Testis (tissue), 3 donors: ENCODE measurements around the gene RHOT1. TPM values are rescaled to one million over a fixed set of nuclear protein-coding genes. Genes with fewer than 3 reads are reported as not detected.
A peak's percentile ranks its signal among the peaks of the same experiment; 100 is the strongest.
"Not testable (repeated sequence)": the region's sequence is repeated elsewhere in the genome, so short reads cannot be mapped to it uniquely, and the experiment has no call there.

Experiments
- DNase-seq: peaks from one replicate; pipeline ENCODE4 v3.0.0-alpha.2; 2019
- H3K27ac ChIP-seq, 2 donors: fragments of 200-600 bp; sonication (generic); one replicate each; pipeline ENCODE4 v1.5.1; 2019
- H3K27me3 ChIP-seq: fragments of 200-600 bp; sonication (generic); one replicate; pipeline ENCODE4 v1.5.1; 2019
- H3K36me3 ChIP-seq: fragments of 200-600 bp; sonication (generic); one replicate; pipeline ENCODE4 v1.5.1; 2017; ENCODE audit warnings: low read depth; ENCODE audit errors: missing control alignments
- H3K4me1 ChIP-seq: fragments of 200-600 bp; sonication (generic); one replicate; pipeline ENCODE4 v1.5.1; 2019
- H3K4me3 ChIP-seq, 2 donors: fragments of 200-600 bp; sonication (generic); one replicate each; pipeline ENCODE4 v1.5.1; 2017 to 2019
- H3K9me3 ChIP-seq: fragments of 200-600 bp; sonication (generic); one replicate; pipeline ENCODE4 v1.5.1; 2017
- CTCF ChIP-seq, 3 experiments: fragments of 450-650 bp in 2 of 3; fragments of 200-600 bp in 1 of 3; sonication (generic) in 1 of 3; IDR thresholded peaks; one replicate each; pipeline ENCODE4 v1.5.1; 2016 to 2019; ENCODE audit warnings: antibody characterized with exemption in 3 of 3, mild to moderate bottlenecking in 2 of 3, moderate library complexity in 1 of 3
- POLR2A ChIP-seq: fragments of 450-650 bp; IDR thresholded peaks from one replicate; pipeline ENCODE4 v1.6.1; 2017; ENCODE audit warnings: antibody characterized with exemption, mild to moderate bottlenecking, moderate library complexity
- WGBS, 2 donors: methylation state at CpG; one replicate each; pipeline ENCODE4 v1.1.5; 2018; 5-methylcytosine and 5-hydroxymethylcytosine counted together
- intact Hi-C: fragments of 100-400 bp; cut with DNase I; formaldehyde crosslinking; loops from one replicate; pipeline ENCODE4 v1.15.1; 2023; ENCODE audit warnings: low total_unique reads
- polyA plus RNA-seq: library from polyadenylated mRNA; stranded (reverse); fragments of 350-450 nt; fragmentation: Illumina TruSeq; extraction: RNeasy Lipid Tissue Mini Kit (QIAGEN cat#74804); gene quantifications from one replicate; pipeline ENCODE4 v1.2.3, GENCODE V29; 2014; ENCODE audit warnings: low read depth, low replicate concordance; ENCODE audit not compliant: insufficient read depth
- total RNA-seq, 2 donors: library from RNA; depleted of rRNA; stranded (reverse); fragments of >200 nt; gene quantifications; one replicate each; pipeline ENCODE4 v1.2.3, GENCODE V29; 2016

Gene RHOT1
- total and polyA plus RNA-seq, 3 donors from 2014 or later, result 42.6 to 60.6 (median 51.3) TPM

- intact Hi-C loops, result no loop called here
- no peaks in the 10 kb centered on the region for H3K9me3 ChIP-seq
- H3K4me1 ChIP-seq, result peaks cover 22% of the 10 kb centered on the region
- peak overlapping the region; percentile 81 to 97 for H3K4me3 ChIP-seq
- 5 to 7% methylated on average over 12 of the region's 12 CpGs for WGBS, 2 donors
- H3K27me3 ChIP-seq, result no peaks in the 10 kb centered on the region
- TF ChIP-seq CTCF (IDR thresholded peaks at IDR 0.05), result no peak
- no peak for TF ChIP-seq POLR2A
- no peak for DNase-seq
- H3K27ac ChIP-seq, result peak overlapping the region; percentile 86 to 90
- H3K36me3 ChIP-seq, result no peaks in the 10 kb centered on the region
Observed at GRCh38 chr17:32141679-32142037, 644 bp upstream of the RHOT1 start.

- H3K4me1 ChIP-seq, result peaks cover 22% of the 10 kb centered on the region
- TF ChIP-seq POLR2A (no peak), CTCF (IDR thresholded peaks at IDR 0.05) (no peak)
- H3K4me3 ChIP-seq, result peak overlapping the region; percentile 81 to 97
- peak; percentile 74 for DNase-seq
- no peaks in the 10 kb centered on the region for H3K27me3 ChIP-seq
- intact Hi-C loops, result no loop called here
- peak overlapping the region; percentile 85 to 90 for H3K27ac ChIP-seq
- H3K9me3 ChIP-seq, result no peaks in the 10 kb centered on the region
- 1 to 2% methylated on average over 23 of the region's 23 CpGs for WGBS, 2 donors
- H3K36me3 ChIP-seq, result no peaks in the 10 kb centered on the region
Observed at GRCh38 chr17:32142857-32143526, 690 bp downstream of the RHOT1 start.

- intact Hi-C loops, result no loop called here
- H3K9me3 ChIP-seq, result no peaks in the 10 kb centered on the region
- peak overlapping the region in 1 of 2 donors; percentile 90 for H3K27ac ChIP-seq
- peaks cover 22% of the 10 kb centered on the region for H3K4me1 ChIP-seq
- no peaks in the 10 kb centered on the region for H3K27me3 ChIP-seq
- 9 to 18% methylated on average over 6 of the region's 6 CpGs for WGBS, 2 donors
- no peak for TF ChIP-seq POLR2A
- no peak for TF ChIP-seq CTCF (IDR thresholded peaks at IDR 0.05)
- DNase-seq, result no peak
- no peaks in the 10 kb centered on the region for H3K36me3 ChIP-seq
- H3K4me3 ChIP-seq, result peak overlapping the region in 1 of 2 donors; percentile 97
Observed at GRCh38 chr17:32143527-32143870, 1.2 kb downstream of the RHOT1 start.

GRCh38 chr17:32144442-32144841 is 2.1 kb downstream of the RHOT1 start:
- DNase-seq, intact Hi-C loops, H3K4me3 ChIP-seq, H3K9me3 ChIP-seq, H3K36me3 ChIP-seq, H3K27ac ChIP-seq, H3K27me3 ChIP-seq: not testable (repeated sequence)
- H3K4me1 ChIP-seq, result peaks cover 22% of the 10 kb centered on the region
- 95 to 97% methylated on average over 2 of the region's 2 CpGs for WGBS, 2 donors

GRCh38 chr17:32148351-32148750 is 6.0 kb downstream of the RHOT1 start:
- H3K27me3 ChIP-seq, result no peaks in the 10 kb centered on the region
- no peaks in the 10 kb centered on the region for H3K9me3 ChIP-seq
- no peak overlapping the region for H3K4me3 ChIP-seq
- 67 to 71% methylated on average over 5 of the region's 5 CpGs for WGBS, 2 donors
- DNase-seq, result no peak
- H3K36me3 ChIP-seq, result no peaks in the 10 kb centered on the region
- TF ChIP-seq CTCF (IDR thresholded peaks at IDR 0.05) (no peak), POLR2A (no peak)
- intact Hi-C loops, result no loop called here
- no peak overlapping the region for H3K27ac ChIP-seq
- H3K4me1 ChIP-seq, result peaks cover 27% of the 10 kb centered on the region
